ENCODE data around the gene SMAD2. TPM values are rescaled to one million over a fixed set of nuclear protein-coding genes. Genes with fewer than 3 reads are reported as not detected.

The SMAD2 gene
- total RNA-seq, 1 donor from 2014 or later: 28.5 TPM

GRCh38 chr18:47932603-47933002 is 2.1 kb upstream of the SMAD2 start:
- H3K4me1 ChIP-seq: peaks cover 21% of the 10 kb centered on the region
- no peaks in the 10 kb centered on the region for H3K9me3 ChIP-seq
- H3K27me3 ChIP-seq: no peaks in the 10 kb centered on the region
- no peak for DNase-seq (ENCODE audit: extremely low spot score in 2 of 2)
- intact Hi-C loops (cut with DNase I): no loop called here
- H3K27ac ChIP-seq: no peak overlapping the region
- no peak for TF ChIP-seq POLR2A (IDR thresholded peaks at IDR 0.05)
- TF ChIP-seq POLR2AphosphoS5 (IDR thresholded peaks at IDR 0.05; ENCODE audit: insufficient read depth in 1 of 2, low read depth in 1 of 2): no peak
- TF ChIP-seq, protein P1, sequence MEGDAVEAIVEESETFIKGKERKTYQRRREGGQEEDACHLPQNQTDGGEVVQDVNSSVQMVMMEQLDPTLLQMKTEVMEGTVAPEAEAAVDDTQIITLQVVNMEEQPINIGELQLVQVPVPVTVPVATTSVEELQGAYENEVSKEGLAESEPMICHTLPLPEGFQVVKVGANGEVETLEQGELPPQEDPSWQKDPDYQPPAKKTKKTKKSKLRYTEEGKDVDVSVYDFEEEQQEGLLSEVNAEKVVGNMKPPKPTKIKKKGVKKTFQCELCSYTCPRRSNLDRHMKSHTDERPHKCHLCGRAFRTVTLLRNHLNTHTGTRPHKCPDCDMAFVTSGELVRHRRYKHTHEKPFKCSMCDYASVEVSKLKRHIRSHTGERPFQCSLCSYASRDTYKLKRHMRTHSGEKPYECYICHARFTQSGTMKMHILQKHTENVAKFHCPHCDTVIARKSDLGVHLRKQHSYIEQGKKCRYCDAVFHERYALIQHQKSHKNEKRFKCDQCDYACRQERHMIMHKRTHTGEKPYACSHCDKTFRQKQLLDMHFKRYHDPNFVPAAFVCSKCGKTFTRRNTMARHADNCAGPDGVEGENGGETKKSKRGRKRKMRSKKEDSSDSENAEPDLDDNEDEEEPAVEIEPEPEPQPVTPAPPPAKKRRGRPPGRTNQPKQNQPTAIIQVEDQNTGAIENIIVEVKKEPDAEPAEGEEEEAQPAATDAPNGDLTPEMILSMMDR (IDR thresholded peaks at IDR 0.05): no peak
- no peak overlapping the region for H3K4me3 ChIP-seq
- no peaks in the 10 kb centered on the region for H3K36me3 ChIP-seq

DNA sequence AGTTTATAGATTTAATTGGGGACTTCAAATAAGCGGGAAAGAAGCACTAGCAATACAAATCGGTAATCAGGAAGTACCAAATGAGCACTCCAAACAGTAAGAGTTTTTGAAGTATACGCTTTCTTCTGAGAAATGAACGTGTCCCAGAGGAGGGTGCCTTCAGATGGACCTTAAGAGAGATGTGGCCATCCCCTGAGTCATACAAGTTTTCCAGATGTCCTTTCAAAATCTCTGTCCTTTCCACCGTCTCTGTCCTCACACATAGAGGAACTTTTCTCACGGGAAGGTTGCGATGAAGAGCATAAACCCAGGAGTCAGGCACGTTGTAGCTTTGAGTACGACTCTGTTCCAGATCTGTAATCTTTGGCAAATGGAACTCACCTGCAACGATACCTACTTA is 1.7 kb upstream of the SMAD2 start:
- DNase-seq (ENCODE audit: extremely low spot score in 2 of 2): no peak
- no peaks in the 10 kb centered on the region for H3K27me3 ChIP-seq
- H3K9me3 ChIP-seq: no peaks in the 10 kb centered on the region
- TF ChIP-seq POLR2AphosphoS5 (IDR thresholded peaks at IDR 0.05; ENCODE audit: insufficient read depth in 1 of 2, low read depth in 1 of 2) (no peak), POLR2A (IDR thresholded peaks at IDR 0.05) (no peak)
- TF ChIP-seq, protein P1 (IDR thresholded peaks at IDR 0.05): no peak
- no peak overlapping the region for H3K4me3 ChIP-seq
- intact Hi-C loops (cut with DNase I): no loop called here
- peaks cover 25% of the 10 kb centered on the region for H3K4me1 ChIP-seq
- H3K27ac ChIP-seq: no peak overlapping the region
- no peaks in the 10 kb centered on the region for H3K36me3 ChIP-seq

DNA sequence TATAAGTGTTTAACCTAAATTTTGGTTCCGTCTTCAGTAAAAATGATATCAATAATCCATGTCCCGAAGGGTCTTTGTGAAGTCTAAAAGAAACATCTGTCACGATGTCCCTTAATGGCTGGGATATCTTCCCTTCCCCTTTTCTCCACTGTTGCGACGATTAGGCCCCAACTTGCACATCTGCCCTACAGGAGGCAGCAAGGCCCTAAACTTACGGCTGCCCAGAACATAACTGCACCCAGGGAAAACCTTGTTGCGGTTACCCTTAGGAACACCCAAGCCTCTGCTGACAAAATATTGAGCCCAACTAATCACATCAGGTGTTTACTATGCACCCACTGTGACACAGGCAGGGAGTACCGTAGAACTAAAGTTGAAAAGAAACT is 1.3 kb upstream of the SMAD2 start:
- intact Hi-C loops (cut with DNase I): no loop called here
- Histone ChIP-seq H3K4me1 (peaks cover 30% of the 10 kb centered on the region), H3K4me3 (peak overlapping the region; percentile 61 to 89), H3K36me3 (no peaks in the 10 kb centered on the region), H3K27ac (peak overlapping the region; percentile 97), H3K27me3 (no peaks in the 10 kb centered on the region), H3K9me3 (no peaks in the 10 kb centered on the region)
- DNase-seq (ENCODE audit: extremely low spot score in 2 of 2): no peak
- TF ChIP-seq, protein P1 (IDR thresholded peaks at IDR 0.05): no peak
- no peak for TF ChIP-seq POLR2AphosphoS5 (IDR thresholded peaks at IDR 0.05; ENCODE audit: insufficient read depth in 1 of 2, low read depth in 1 of 2)
- no peak for TF ChIP-seq POLR2A (IDR thresholded peaks at IDR 0.05)

DNA sequence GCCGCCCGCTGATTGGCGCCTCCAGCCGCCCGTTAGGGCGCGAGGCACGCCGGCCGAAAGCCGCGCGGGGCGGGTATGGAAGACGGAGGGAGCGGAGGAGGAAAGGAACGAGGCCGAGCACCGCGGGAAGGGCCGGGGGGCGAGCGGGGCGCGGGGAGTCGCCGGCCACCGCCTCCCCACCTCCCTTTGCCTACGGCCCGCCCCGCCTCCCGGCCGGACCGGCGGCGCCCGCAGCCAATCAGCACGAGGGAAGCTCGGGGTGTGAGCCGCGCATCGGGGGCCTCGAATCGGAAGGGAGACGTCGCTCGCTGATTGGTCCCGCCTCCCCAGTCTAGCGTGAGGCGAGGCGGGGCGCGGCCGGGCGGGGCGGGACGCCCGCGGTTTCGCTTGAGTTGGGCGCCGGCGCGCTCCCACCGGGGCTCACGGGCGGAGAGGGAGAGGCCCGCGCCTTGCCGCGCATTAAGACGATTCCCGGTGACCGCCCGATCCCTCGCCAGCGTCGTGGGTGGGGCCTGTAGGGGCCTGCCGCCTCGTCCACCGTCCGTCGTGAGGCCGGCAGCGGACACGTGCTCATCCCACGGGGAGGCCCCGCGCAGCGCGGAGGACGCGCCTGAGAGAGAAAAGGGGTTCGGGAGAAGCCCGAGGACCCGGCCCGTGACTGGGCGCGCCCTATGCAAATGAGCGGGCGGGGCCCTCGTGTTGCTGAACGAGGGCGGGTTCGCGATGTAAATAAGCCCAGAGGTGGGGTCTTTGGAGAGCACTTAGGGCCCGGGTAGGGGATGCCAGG is 665 bp upstream of the SMAD2 start:
- peaks cover 34% of the 10 kb centered on the region for H3K4me1 ChIP-seq

More for the DNA sequence above, 665 bp upstream of the SMAD2 start:
- TF ChIP-seq POLR2AphosphoS5 (IDR thresholded peaks at IDR 0.05; ENCODE audit: insufficient read depth in 1 of 2, low read depth in 1 of 2): peak in 1 of 2 donors; percentile 82
- TF ChIP-seq, protein P1 (IDR thresholded peaks at IDR 0.05): no peak
- peak in 1 of 2 donors; percentile 37 for TF ChIP-seq POLR2A (IDR thresholded peaks at IDR 0.05)
- Histone ChIP-seq H3K4me3 (peak overlapping the region; percentile 61 to 89), H3K27me3 (no peaks in the 10 kb centered on the region), H3K36me3 (no peaks in the 10 kb centered on the region), H3K9me3 (no peaks in the 10 kb centered on the region), H3K27ac (peak overlapping the region; percentile 97)
- peak in 1 of 2 donors; percentile 97 for DNase-seq (ENCODE audit: extremely low spot score in 2 of 2)
- intact Hi-C loops (cut with DNase I): no loop called here
